ENCODE results near the gene IFIT3. TPM values are rescaled to one million over a fixed set of nuclear protein-coding genes. Genes with fewer than 3 reads are reported as not detected.
"Not testable (repeated sequence)": the region's sequence is repeated elsewhere in the genome, so short reads cannot be mapped to it uniquely, and the experiment has no call there.

IFIT3 gene
- 11.2 TPM for total RNA-seq

DNA sequence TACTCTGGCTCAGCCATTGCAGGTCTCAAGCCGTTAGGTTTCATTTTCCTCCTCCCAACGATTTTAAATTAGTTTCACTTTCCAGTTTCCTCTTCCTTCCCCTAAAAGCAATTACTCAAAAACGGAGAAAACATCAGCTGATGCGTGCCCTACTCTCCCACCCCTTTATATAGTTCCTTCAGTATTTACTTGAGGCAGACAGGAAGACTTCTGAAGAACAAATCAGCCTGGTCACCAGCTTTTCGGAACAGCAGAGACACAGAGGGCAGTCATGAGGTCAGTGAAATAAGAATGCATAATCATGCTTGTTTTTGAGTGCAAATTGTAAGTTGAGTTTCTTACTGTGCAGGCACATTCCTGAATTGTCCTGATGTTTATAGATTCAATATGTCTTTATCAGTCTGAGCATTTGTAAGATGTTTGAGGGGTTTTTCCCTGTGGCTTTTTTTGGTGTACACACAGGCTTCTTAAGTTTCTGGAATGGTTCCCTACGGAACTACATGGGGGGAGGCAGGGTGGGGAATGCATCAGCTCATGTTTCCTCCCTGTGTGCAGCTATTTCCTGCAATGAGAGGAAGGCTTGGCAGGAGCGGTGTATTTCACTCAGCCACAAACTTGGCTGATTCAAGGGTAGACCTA is at the start of gene IFIT3:
Gene IFIT3 (plus strand): TSS at position 195 of the 639 bp plus-strand sequence. CDS start 77 bp downstream, at position 272.
- DNase-seq, result peak; percentile 97

GRCh38 chr10:89278034-89278535 is 49.7 kb upstream of the IFIT3 start:
- peak; percentile 90 for DNase-seq

- DNase-seq, result peak; percentile 60
Measured at GRCh38 chr10:89278900-89279392, 48.9 kb upstream of the IFIT3 start.

- DNase-seq, result peak; percentile 60
Measured at GRCh38 chr10:89279421-89279869, 48.4 kb upstream of the IFIT3 start.

- peak; percentile 33 for DNase-seq
Measured at GRCh38 chr10:89280508-89280907, 47.3 kb upstream of the IFIT3 start.

GRCh38 chr10:89281606-89282395 is 46.0 kb upstream of the IFIT3 start:
- DNase-seq, result no peak

DNA sequence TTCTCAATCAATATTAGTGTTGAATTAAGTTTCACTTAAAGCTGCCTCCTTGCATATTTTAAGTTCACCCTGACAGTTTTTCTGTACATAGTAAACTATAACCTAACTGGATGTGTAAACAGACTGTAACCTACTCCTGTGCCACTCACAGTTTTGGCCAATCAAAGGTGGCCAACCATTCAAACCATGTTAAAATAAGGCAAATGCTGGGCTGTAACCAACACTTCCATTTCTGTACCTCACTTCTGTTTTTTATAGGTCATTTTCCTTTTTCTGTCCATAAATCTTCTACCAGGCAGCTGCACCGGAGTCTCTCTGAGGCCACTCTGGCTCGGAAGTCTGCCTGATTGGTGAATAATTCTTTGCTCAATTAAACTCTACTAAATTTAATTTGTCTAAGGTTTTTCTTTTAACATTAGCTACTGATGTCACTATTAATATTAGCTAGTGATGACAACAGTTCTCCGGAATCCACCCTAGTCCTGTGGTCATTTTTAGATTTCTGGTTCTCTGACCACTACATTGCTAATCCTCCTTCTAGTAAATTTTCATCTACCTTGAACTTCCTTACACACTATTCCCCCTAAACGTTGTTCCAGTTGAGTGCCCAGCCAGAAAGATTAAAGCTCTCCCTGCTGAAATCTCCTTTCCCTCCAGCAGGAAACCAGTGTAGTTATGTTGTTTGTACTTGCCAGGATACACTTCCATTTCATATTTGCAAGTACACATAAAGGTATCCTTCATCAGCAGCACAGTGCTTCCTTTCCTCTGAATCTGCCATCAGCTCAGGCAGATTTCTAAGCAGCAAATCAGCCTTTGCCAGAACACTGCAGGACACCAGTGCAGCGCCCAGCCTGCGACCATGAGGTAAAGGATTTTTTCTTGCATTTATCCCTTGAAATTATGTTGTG is 44.5 kb upstream of the IFIT3 start:
- DNase-seq, result peak; percentile 65

DNA sequence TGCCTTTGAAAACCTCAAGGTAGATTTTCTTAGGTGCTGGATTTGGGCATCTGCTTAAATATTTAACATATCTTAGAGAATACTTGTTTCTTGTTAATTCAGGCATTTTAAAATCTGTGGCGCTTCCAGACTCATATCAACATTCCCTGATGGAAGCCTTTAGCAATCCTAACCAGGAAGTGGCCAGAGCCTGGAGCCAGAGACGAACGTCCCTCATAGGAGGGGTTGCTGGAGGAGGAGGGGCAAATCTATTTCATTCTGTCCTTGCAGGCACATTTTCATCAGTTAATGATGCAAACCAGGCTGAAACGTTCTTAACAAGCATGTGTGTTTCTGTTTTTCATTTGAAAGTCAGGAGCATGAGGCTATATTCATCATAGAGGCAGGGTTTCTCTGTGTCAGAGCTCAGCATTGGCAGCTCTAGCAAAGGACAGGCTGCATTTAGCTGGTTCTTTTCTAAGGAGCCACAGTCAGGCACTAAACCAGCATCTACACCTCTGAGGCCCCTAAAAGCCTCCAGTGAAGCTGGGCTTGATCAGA is 43.8 kb upstream of the IFIT3 start:
- DNase-seq, result peak; percentile 95

DNA sequence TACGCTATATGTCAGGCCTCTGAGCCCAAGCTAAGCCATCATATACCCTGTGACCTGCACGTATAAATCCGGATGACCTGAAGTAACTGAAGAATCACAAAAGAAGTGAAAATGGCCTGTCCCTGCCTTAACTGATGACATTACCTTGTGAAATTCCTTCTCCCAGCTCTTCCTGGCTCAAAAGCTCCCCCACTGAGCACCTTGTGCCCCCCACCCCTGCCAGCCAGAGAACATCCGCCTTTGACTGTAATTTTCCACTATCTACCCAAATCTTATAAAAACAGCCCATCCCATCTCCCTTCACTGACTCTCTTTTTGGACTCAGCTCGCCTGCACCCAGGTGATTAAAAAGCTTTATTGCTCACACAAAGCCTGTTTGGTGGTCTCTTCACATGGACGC is 43.1 kb upstream of the IFIT3 start:
- DNase-seq, result not testable (repeated sequence)

- not testable (repeated sequence) for DNase-seq
Measured at GRCh38 chr10:89285303-89285702, 42.5 kb upstream of the IFIT3 start.

GRCh38 chr10:89294721-89295239 is 33.0 kb upstream of the IFIT3 start:
- DNase-seq, result no peak

GRCh38 chr10:89295597-89295996 is 32.2 kb upstream of the IFIT3 start:
- no peak for DNase-seq

GRCh38 chr10:89296220-89296648 is 31.6 kb upstream of the IFIT3 start:
- DNase-seq, result no peak

DNA sequence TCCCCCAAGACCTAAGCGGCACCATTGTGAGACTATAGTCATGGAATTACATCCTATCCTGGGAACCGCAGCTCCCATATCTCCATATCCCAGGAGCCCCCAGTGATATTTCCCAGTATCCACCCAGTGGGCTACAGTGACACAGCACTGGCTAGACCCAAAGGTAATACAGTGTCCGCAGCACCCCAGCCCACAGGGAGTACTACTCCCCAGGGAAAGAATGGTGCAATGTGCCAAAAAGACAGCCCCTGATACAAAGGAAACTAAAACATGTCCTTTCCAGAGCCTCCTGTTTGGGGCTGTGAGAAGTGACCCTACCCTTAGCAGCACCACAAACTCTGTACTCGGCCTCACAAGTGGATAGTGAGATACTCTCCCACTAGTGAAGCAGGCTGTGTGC is 30.4 kb upstream of the IFIT3 start:
- no peak for DNase-seq

GRCh38 chr10:89297791-89298190 is 30.0 kb upstream of the IFIT3 start:
- no peak for DNase-seq

DNA sequence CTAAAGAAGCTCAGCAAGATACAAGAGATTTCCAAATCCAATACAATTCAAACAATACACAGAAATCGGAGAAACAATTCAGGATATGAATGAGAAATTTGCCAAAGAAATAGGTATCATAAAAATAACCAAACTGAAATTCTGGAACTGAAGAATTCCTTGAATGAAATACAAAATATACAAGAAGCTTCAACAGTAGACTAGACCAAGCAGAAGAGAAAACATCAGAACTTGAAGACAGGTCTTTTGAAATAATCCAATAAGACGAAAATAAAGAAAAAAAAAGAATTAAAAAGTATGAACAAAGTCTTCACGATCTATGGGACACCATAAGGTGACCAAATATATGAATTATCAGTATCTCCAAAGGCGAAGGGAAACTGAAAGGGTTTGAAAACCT is 28.8 kb upstream of the IFIT3 start:
- no peak for DNase-seq

DNA sequence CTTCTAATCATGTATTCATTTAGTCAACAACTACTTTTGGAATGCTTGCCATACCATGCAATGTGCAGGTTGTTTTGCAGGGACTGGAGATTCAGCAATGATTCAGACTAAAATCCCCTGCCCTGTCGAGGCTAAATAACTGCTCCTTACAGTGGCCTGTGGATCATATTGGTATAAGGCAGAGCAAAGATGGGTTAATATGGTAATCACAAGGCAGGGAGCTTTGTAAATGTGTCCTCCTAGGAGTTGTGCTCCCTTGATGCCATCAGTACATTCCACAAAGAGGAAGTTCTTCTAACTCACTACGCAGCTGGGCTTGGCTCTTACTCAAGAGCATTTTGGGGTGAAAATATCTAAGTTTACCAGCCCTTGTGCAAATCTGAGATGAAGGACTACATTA is 26.6 kb upstream of the IFIT3 start:
- DNase-seq, result peak; percentile 55

DNA sequence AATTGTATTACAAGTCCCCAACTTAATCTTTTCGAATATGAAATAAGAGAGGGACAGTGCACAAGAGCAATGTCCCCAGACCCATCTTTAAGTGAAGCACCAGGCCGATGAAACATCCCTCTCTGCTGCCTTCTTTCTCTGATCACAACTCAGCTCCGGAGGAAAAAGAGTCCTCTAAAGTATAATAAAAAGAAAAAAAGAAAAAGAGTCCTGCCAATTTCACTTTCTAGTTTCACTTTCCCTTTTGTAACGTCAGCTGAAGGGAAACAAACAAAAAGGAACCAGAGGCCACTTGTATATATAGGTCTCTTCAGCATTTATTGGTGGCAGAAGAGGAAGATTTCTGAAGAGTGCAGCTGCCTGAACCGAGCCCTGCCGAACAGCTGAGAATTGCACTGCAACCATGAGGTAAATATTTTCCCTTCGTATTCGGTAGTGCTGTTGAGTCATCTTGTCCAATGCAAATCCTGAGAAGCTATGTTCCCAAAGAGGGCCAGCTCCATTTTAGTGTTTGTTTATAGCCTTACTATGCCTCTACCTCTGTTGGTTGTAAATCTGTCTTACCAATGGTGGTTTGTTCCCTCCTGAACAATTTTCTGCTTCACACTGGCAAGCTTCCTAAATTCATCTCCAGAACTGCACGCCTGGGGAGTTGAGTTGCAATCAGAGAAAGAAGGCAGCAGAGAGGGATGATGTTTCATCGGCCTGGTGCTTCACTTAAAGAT is 25.9 kb upstream of the IFIT3 start, which contains the start of gene IFIT2:
Gene IFIT2 (plus strand): TSS at position 326 of the 725 bp plus-strand sequence. CDS start 78 bp downstream, at position 404.
- peak; percentile 92 for DNase-seq

DNA sequence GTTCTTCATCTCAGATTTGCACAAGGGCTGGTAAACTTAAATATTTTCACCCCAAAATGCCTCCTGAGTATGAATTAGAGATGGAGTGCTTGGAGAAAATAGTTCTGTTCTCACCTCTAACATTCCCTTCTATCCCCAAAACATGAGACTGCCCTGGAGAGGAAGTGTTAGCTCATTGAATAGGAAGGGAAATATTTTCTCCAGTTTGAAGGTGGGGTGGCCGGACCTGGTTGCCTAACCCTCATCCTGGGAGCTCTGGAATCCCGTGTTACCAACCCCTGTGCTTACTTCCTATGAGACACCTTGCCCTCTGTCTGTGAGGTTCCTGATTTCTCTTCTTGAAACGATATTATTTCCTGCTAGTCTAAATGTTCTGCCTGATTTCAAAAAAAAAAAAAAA is 25.2 kb upstream of the IFIT3 start:
- DNase-seq, result no peak

GRCh38 chr10:89303161-89303560 is 24.6 kb upstream of the IFIT3 start:
- DNase-seq, result no peak

- no peak for DNase-seq
Measured at GRCh38 chr10:89304026-89304425, 23.8 kb upstream of the IFIT3 start.

Measured in skin of body (tissue), 2 donors.